ENCODE measurements around the gene ZNF579. TPM values are rescaled to one million over a fixed set of nuclear protein-coding genes. Genes with fewer than 3 reads are reported as not detected.

ZNF579 gene
- total RNA-seq, 2 experiments from 2014 or later = 6.1 to 11.1 TPM

DNA sequence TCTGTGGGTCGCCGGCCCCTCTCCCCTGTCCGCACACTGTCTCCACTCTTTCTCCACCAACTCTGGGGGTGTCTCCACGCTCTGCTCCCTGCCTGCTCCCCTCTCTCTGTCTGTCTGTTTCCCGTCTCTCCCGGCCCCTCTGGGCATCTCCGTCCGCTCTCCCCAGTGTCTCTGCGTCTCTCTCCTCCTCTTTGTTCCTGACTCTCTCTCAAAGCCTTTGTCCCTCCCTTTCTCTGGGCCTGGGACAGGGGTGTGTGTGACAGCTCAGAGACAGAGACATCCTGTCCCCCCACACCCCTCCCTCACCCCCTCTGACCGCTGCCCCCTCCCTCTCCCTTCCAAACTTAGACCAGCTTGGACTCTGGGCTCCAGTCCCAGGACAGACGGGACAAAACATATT lies 34.6 kb downstream of the ZNF579 start:
- Histone ChIP-seq H3K36me3 (ENCODE audit: insufficient read depth, low read length) (no peaks in the 10 kb centered on the region), H3K9me2 (ENCODE audit: insufficient read depth, low read length) (no peaks in the 10 kb centered on the region), H3K79me2 (ENCODE audit: insufficient read depth, low read depth, low read length) (no peaks in the 10 kb centered on the region), H3K4me3 (ENCODE audit: low read depth, low read length, poor library complexity, severe bottlenecking) (no peak overlapping the region), H3K27ac (ENCODE audit: low read depth, low read length, poor library complexity, severe bottlenecking) (no peak overlapping the region), H3K4me2 (ENCODE audit: low read length) (no peak overlapping the region), H4K20me1 (ENCODE audit: insufficient read depth, low read length) (no peaks in the 10 kb centered on the region), H3K4me1 (ENCODE audit: insufficient read depth, low read length, poor library complexity, severe bottlenecking) (peaks cover 8% of the 10 kb centered on the region), H3K9me3 (ENCODE audit: low read length) (no peaks in the 10 kb centered on the region), H2AFZ (ENCODE audit: low read length) (no peak overlapping the region)
- POLR2A ChIA-PET = no interaction called here
- intact Hi-C loops (cut with micrococcal nuclease; ENCODE audit: unreplicated experiment) = no loop called here
- no peak for DNase-seq (ENCODE audit: low spot score)
- TF ChIP-seq EZH2phosphoT487 (IDR thresholded peaks at IDR 0.05; ENCODE audit: borderline replicate concordance, low read depth, low read length) = no peak
- TF ChIP-seq, protein P1, sequence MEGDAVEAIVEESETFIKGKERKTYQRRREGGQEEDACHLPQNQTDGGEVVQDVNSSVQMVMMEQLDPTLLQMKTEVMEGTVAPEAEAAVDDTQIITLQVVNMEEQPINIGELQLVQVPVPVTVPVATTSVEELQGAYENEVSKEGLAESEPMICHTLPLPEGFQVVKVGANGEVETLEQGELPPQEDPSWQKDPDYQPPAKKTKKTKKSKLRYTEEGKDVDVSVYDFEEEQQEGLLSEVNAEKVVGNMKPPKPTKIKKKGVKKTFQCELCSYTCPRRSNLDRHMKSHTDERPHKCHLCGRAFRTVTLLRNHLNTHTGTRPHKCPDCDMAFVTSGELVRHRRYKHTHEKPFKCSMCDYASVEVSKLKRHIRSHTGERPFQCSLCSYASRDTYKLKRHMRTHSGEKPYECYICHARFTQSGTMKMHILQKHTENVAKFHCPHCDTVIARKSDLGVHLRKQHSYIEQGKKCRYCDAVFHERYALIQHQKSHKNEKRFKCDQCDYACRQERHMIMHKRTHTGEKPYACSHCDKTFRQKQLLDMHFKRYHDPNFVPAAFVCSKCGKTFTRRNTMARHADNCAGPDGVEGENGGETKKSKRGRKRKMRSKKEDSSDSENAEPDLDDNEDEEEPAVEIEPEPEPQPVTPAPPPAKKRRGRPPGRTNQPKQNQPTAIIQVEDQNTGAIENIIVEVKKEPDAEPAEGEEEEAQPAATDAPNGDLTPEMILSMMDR (conservative IDR thresholded peaks at IDR 0.05; ENCODE audit: low read length) = no peak
- CTCF ChIA-PET (ENCODE audit: unreplicated experiment) = no interaction called here
- no TSS peak for BruUV-seq (replicated peaks)

DNA sequence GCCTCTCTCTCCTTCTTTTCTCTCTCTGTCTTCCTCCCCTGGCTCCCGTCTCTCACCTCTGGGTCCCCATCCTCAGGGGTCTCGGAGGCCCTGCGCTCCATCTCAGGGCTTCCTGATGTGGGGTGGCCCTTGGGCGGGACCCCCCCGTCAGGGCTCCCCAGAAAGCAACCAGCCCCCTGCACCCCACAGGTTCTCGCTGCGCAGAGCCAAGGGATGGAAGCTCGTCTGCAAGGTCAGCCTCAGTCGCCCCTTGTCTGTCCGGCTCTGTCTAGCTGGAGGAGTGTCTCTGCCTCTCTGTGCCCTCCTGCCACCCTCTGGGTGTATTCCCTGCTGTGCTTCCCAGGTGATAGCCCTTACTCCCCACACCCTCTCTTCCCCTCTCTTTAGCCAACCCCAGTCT lies 35.2 kb downstream of the ZNF579 start, which contains the start of gene SBK3:
SBK3 (minus strand) TSS at position 101 of the 400 bp plus-strand sequence; CDS start at position 101, 0 bp downstream.
- intact Hi-C loops (cut with micrococcal nuclease; ENCODE audit: unreplicated experiment) = no loop called here
- no peaks in the 10 kb centered on the region for H3K36me3 ChIP-seq (ENCODE audit: insufficient read depth, low read length)
- H3K79me2 ChIP-seq (ENCODE audit: insufficient read depth, low read depth, low read length) = no peaks in the 10 kb centered on the region
- H4K20me1 ChIP-seq (ENCODE audit: insufficient read depth, low read length) = no peaks in the 10 kb centered on the region
- H3K4me3 ChIP-seq (ENCODE audit: low read depth, low read length, poor library complexity, severe bottlenecking) = no peak within 1 kb of the TSS
- no peak within 1 kb of the TSS for H3K27ac ChIP-seq (ENCODE audit: low read depth, low read length, poor library complexity, severe bottlenecking)
- TF ChIP-seq, protein P1 (conservative IDR thresholded peaks at IDR 0.05; ENCODE audit: low read length) = no peak
- TF ChIP-seq EZH2phosphoT487 (IDR thresholded peaks at IDR 0.05; ENCODE audit: borderline replicate concordance, low read depth, low read length) = no peak
- POLR2A ChIA-PET = no interaction called here
- peaks cover 8% of the 10 kb centered on the region for H3K4me1 ChIP-seq (ENCODE audit: insufficient read depth, low read length, poor library complexity, severe bottlenecking)
- H3K9me2 ChIP-seq (ENCODE audit: insufficient read depth, low read length) = no peaks in the 10 kb centered on the region
- BruUV-seq (replicated peaks) = no TSS peak
- no peak within 1 kb of the TSS for H3K4me2 ChIP-seq (ENCODE audit: low read length)
- CTCF ChIA-PET (ENCODE audit: unreplicated experiment) = no interaction called here
- DNase-seq (ENCODE audit: low spot score) = no peak
- no peaks in the 10 kb centered on the region for H3K9me3 ChIP-seq (ENCODE audit: low read length)
- H2AFZ ChIP-seq (ENCODE audit: low read length) = no peak within 1 kb of the TSS

DNA sequence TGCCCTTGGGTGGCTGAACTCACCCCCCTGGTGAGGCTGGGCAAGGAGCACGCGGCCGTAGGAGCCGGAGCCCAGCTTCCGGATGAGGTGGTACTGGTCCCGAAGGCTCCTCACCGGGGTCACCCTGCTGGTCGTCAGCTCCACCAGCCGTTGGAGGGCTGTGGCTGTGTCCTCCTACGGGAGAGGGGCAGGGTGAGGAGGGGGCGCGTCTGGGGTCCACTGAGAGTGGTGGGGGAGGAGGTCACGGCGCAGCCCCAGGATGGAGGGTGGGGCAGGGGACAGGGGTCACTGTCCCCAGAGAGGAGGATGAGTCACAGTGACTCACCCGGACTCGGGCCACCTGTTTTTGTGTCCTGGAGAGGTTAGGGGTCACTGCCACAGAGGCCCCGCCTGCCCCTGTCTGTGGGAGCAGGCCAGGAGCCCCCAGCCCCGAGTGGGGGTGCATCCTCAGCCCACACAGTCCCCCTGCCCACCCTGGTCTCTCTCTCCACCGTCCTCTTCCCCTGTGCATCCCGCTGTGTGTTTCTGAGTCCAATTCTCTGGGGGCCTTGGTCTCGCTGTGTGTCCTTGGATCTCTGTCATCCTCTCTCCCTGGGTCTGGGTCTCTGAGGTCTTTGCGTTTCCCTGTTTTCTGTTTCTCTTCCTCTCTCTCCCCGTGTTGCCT lies 35.7 kb downstream of the ZNF579 start:
- Histone ChIP-seq H2AFZ (ENCODE audit: low read length) (no peak overlapping the region), H4K20me1 (ENCODE audit: insufficient read depth, low read length) (no peaks in the 10 kb centered on the region), H3K9me3 (ENCODE audit: low read length) (no peaks in the 10 kb centered on the region), H3K79me2 (ENCODE audit: insufficient read depth, low read depth, low read length) (no peaks in the 10 kb centered on the region), H3K4me2 (ENCODE audit: low read length) (no peak overlapping the region), H3K36me3 (ENCODE audit: insufficient read depth, low read length) (no peaks in the 10 kb centered on the region), H3K27ac (ENCODE audit: low read depth, low read length, poor library complexity, severe bottlenecking) (no peak overlapping the region), H3K4me1 (ENCODE audit: insufficient read depth, low read length, poor library complexity, severe bottlenecking) (peaks cover 5% of the 10 kb centered on the region), H3K4me3 (ENCODE audit: low read depth, low read length, poor library complexity, severe bottlenecking) (no peak overlapping the region), H3K9me2 (ENCODE audit: insufficient read depth, low read length) (no peaks in the 10 kb centered on the region)
- ChIA-PET POLR2A (no interaction called here), CTCF (ENCODE audit: unreplicated experiment) (interaction anchor here (0.5 kb wide), 1 partner anchor 25 kb away, joined by 3 read pairs; no protein-coding TSS in a partner anchor)
- TF ChIP-seq, protein P1 (conservative IDR thresholded peaks at IDR 0.05; ENCODE audit: low read length) = no peak
- no peak for TF ChIP-seq EZH2phosphoT487 (IDR thresholded peaks at IDR 0.05; ENCODE audit: borderline replicate concordance, low read depth, low read length)
- no peak for DNase-seq (ENCODE audit: low spot score)
- no TSS peak for BruUV-seq (replicated peaks)
- intact Hi-C loops (cut with micrococcal nuclease; ENCODE audit: unreplicated experiment) = no loop called here

Measured in OCI-LY7 (cell line).